HUES6 (cell line): ENCODE measurements around the gene DSP.

Experiments used
- H3K27ac ChIP-seq: 2 replicates; pipeline ENCODE4 v1.7.0; 2013; ENCODE audit warnings: low read depth, mild to moderate bottlenecking, low read length, inconsistent platforms
- H3K27me3 ChIP-seq: 2 replicates; pipeline ENCODE4 v1.6.1; 2013; ENCODE audit warnings: low read length; ENCODE audit not compliant: control insufficient read depth, insufficient read depth
- H3K36me3 ChIP-seq: 2 replicates; pipeline ENCODE4 v1.6.1; 2013; ENCODE audit warnings: low read length; ENCODE audit not compliant: control insufficient read depth, insufficient read depth
- H3K4me1 ChIP-seq: 2 replicates; pipeline ENCODE4 v1.6.1; 2013; ENCODE audit warnings: low read length; ENCODE audit not compliant: control insufficient read depth, insufficient read depth
- H3K4me3 ChIP-seq: 2 replicates; pipeline ENCODE4 v1.5.1; 2013; ENCODE audit warnings: low read depth, low read length
- H3K9ac ChIP-seq: one replicate; pipeline ENCODE4 v1.6.1; 2013; ENCODE audit warnings: mild to moderate bottlenecking, low read length
- H3K9me3 ChIP-seq: 2 replicates; pipeline ENCODE4 v1.6.1; 2013; ENCODE audit warnings: low read depth, low read length; ENCODE audit not compliant: control insufficient read depth, insufficient read depth

The DSP gene

GRCh38 chr6:7594579-7595125 is 53.2 kb downstream of the DSP start:
- no peak overlapping the region for H3K27ac ChIP-seq
- no peaks in the 10 kb centered on the region for H3K9me3 ChIP-seq
- H3K9ac ChIP-seq: no peak overlapping the region
- no peak overlapping the region for H3K4me3 ChIP-seq
- peaks cover 63% of the 10 kb centered on the region for H3K36me3 ChIP-seq
- H3K4me1 ChIP-seq: peaks cover 3% of the 10 kb centered on the region; the same call in 1 of the 2 replicates
- H3K27me3 ChIP-seq: no peaks in the 10 kb centered on the region

GRCh38 chr6:7604003-7604402 is 62.5 kb downstream of the DSP start:
- no peaks in the 10 kb centered on the region for H3K27me3 ChIP-seq
- H3K9ac ChIP-seq: no peak overlapping the region
- H3K4me3 ChIP-seq: no peak overlapping the region
- H3K4me1 ChIP-seq: no peaks in the 10 kb centered on the region
- H3K9me3 ChIP-seq: no peaks in the 10 kb centered on the region
- no peak overlapping the region for H3K27ac ChIP-seq
- H3K36me3 ChIP-seq: peaks cover 98% of the 10 kb centered on the region

- H3K36me3 ChIP-seq: peaks cover 98% of the 10 kb centered on the region
- no peaks in the 10 kb centered on the region for H3K4me1 ChIP-seq
- H3K4me3 ChIP-seq: no peak overlapping the region
- no peaks in the 10 kb centered on the region for H3K27me3 ChIP-seq
- H3K27ac ChIP-seq: no peak overlapping the region
- H3K9me3 ChIP-seq: no peaks in the 10 kb centered on the region
- no peak overlapping the region for H3K9ac ChIP-seq
These were observed 63.0 kb downstream of the DSP start for GRCh38 chr6:7604506-7604905.

GRCh38 chr6:7615611-7616383 is 74.3 kb downstream of the DSP start:
- Histone ChIP-seq H3K27ac (no peak overlapping the region), H3K9ac (no peak overlapping the region), H3K4me3 (no peak overlapping the region), H3K4me1 (peaks cover 2% of the 10 kb centered on the region; the same call in 1 of the 2 replicates), H3K9me3 (no peaks in the 10 kb centered on the region), H3K27me3 (no peaks in the 10 kb centered on the region), H3K36me3 (peaks cover 26% of the 10 kb centered on the region)

- Histone ChIP-seq H3K4me1 (peaks cover 2% of the 10 kb centered on the region; the same call in 1 of the 2 replicates), H3K27ac (no peak overlapping the region), H3K4me3 (no peak overlapping the region), H3K36me3 (peaks cover 8% of the 10 kb centered on the region), H3K27me3 (no peaks in the 10 kb centered on the region), H3K9ac (no peak overlapping the region), H3K9me3 (no peaks in the 10 kb centered on the region)
These were observed 76.6 kb downstream of the DSP start for GRCh38 chr6:7617801-7618764.

- H3K4me1 ChIP-seq: peaks cover 16% of the 10 kb centered on the region
- no peak overlapping the region for H3K4me3 ChIP-seq
- no peak overlapping the region for H3K27ac ChIP-seq
- no peaks in the 10 kb centered on the region for H3K9me3 ChIP-seq
- H3K27me3 ChIP-seq: no peaks in the 10 kb centered on the region
- no peaks in the 10 kb centered on the region for H3K36me3 ChIP-seq
- no peak overlapping the region for H3K9ac ChIP-seq
These were observed 80.3 kb downstream of the DSP start for GRCh38 chr6:7621761-7622160.

- Histone ChIP-seq H3K9ac (no peak overlapping the region), H3K27me3 (no peaks in the 10 kb centered on the region), H3K9me3 (no peaks in the 10 kb centered on the region), H3K4me3 (no peak overlapping the region), H3K36me3 (no peaks in the 10 kb centered on the region), H3K27ac (no peak overlapping the region), H3K4me1 (peaks cover 13% of the 10 kb centered on the region)
These were observed 83.6 kb downstream of the DSP start for GRCh38 chr6:7624796-7625710.

GRCh38 chr6:7628479-7628878 is 87.0 kb downstream of the DSP start:
- H3K27me3 ChIP-seq: no peaks in the 10 kb centered on the region
- peaks cover 13% of the 10 kb centered on the region for H3K4me1 ChIP-seq
- no peak overlapping the region for H3K27ac ChIP-seq
- H3K9me3 ChIP-seq: no peaks in the 10 kb centered on the region
- H3K4me3 ChIP-seq: no peak overlapping the region
- no peaks in the 10 kb centered on the region for H3K36me3 ChIP-seq
- no peak overlapping the region for H3K9ac ChIP-seq

- no peak overlapping the region for H3K27ac ChIP-seq
- peaks cover 13% of the 10 kb centered on the region for H3K4me1 ChIP-seq
- no peak overlapping the region for H3K9ac ChIP-seq
- H3K36me3 ChIP-seq: no peaks in the 10 kb centered on the region
- H3K4me3 ChIP-seq: no peak overlapping the region
- H3K9me3 ChIP-seq: no peaks in the 10 kb centered on the region
- H3K27me3 ChIP-seq: no peaks in the 10 kb centered on the region
These were observed 87.4 kb downstream of the DSP start for GRCh38 chr6:7628909-7629308.

GRCh38 chr6:7629321-7629720 is 87.8 kb downstream of the DSP start:
- H3K36me3 ChIP-seq: no peaks in the 10 kb centered on the region
- no peaks in the 10 kb centered on the region for H3K9me3 ChIP-seq
- no peak overlapping the region for H3K4me3 ChIP-seq
- peaks cover 12% of the 10 kb centered on the region for H3K4me1 ChIP-seq
- H3K27ac ChIP-seq: no peak overlapping the region
- no peaks in the 10 kb centered on the region for H3K27me3 ChIP-seq
- H3K9ac ChIP-seq: no peak overlapping the region
